Panc1 (cell line): ENCODE measurements around the gene TUBE1. TPM values are rescaled to one million over a fixed set of nuclear protein-coding genes. Genes with fewer than 3 reads are reported as not detected.

Experiments used
- ATAC-seq: fragments of 200-7000 bp; cut with Tn5 transposase; 2 replicates; pipeline ENCODE4 v1.9.1; 2020; ENCODE audit warnings: mild to moderate bottlenecking, moderate library complexity
- BruUV-seq: library from RNA; stranded (reverse); fragments of 400-500 nt; replicated peaks from 2 replicates; lab custom pipeline; 2021; lab: Mats Ljungman, UMichigan
- CTCF ChIA-PET: fragments of 300-600 bp; sonication (Branson Sonifier 250); formaldehyde crosslinking; loops from one replicate; lab custom pipeline; 2022; ENCODE audit warnings: antibody characterized with exemption; lab: Charles Lee
- POLR2A ChIA-PET: fragments of 300-600 bp; sonication (Branson Sonifier 250); formaldehyde crosslinking; loops from one replicate; lab custom pipeline; 2022; ENCODE audit warnings: antibody characterized with exemption; lab: Charles Lee
- DNase-seq: peaks from one replicate; pipeline ENCODE4 v3.0.0-alpha.2; 2010; ENCODE audit warnings: low read depth, low spot score
- H3K27ac ChIP-seq: 2 replicates; pipeline ENCODE4 v1.5.1; 2011; ENCODE audit warnings: mild to moderate bottlenecking, low read length, inconsistent platforms
- H3K27me3 ChIP-seq: fragments of 200-500 bp; sonication (Bioruptor generic); 2 replicates; pipeline ENCODE4 v1.6.0; 2014; ENCODE audit warnings: low read length, inconsistent platforms; ENCODE audit not compliant: control insufficient read depth, insufficient read depth
- H3K36me3 ChIP-seq: fragments of 200-500 bp; sonication (Bioruptor generic); 2 replicates; pipeline ENCODE4 v1.5.1; 2014; ENCODE audit warnings: inconsistent platforms, mild to moderate bottlenecking, low read length, moderate library complexity; ENCODE audit not compliant: control insufficient read depth, insufficient read depth
- H3K4me1 ChIP-seq: 2 replicates; pipeline ENCODE4 v1.5.1; 2011; ENCODE audit warnings: inconsistent platforms, mild to moderate bottlenecking, low read length, moderate library complexity; ENCODE audit not compliant: control insufficient read depth, insufficient read depth
- H3K4me3 ChIP-seq, 2 experiments: 2 replicates each; pipeline ENCODE4 v1.5.1; 2011 to 2012; ENCODE audit warnings: low read depth in 2 of 2, low read length in 2 of 2, mild to moderate bottlenecking in 2 of 2, inconsistent platforms in 1 of 2, moderate library complexity in 1 of 2
- H3K9me3 ChIP-seq: fragments of 200-500 bp; sonication (Bioruptor generic); 2 replicates; pipeline ENCODE4 v1.5.1; 2014; ENCODE audit warnings: low read depth, mild to moderate bottlenecking, inconsistent platforms, low read length, moderate library complexity; ENCODE audit not compliant: control insufficient read depth, insufficient read depth
- CTCF ChIP-seq: fragments of 450-650 bp; IDR thresholded peaks from 2 replicates; pipeline ENCODE4 v1.5.1; 2017; ENCODE audit warnings: mild to moderate bottlenecking
- POLR2AphosphoS5 ChIP-seq: IDR thresholded peaks from 2 replicates; pipeline ENCODE4 v1.6.1; 2012; ENCODE audit warnings: mild to moderate bottlenecking, low read depth, low read length, moderate library complexity
- SIN3A ChIP-seq: IDR thresholded peaks from 2 replicates; pipeline ENCODE4 v1.6.1; 2012; ENCODE audit warnings: low read depth, mild to moderate bottlenecking, low read length, moderate library complexity, borderline replicate concordance; ENCODE audit not compliant: insufficient read depth
- TCF7L2 ChIP-seq: IDR thresholded peaks from 2 replicates; pipeline ENCODE4 v1.6.1; 2011; ENCODE audit warnings: mild to moderate bottlenecking, low read depth, low read length, inconsistent platforms
- in situ Hi-C: cut with HindIII; loops from 2 replicates; pipeline ENCODE4 v1.10.0; 2016; ENCODE audit warnings: low sequenced_read_pairs, low pct_unique_long_range_greater_than_20kb
- intact Hi-C: fragments of 100-400 bp; cut with micrococcal nuclease; formaldehyde crosslinking; loops from one replicate; pipeline ENCODE4 v1.10.0; 2022; ENCODE audit not compliant: unreplicated experiment
- total RNA-seq: library from RNA; stranded (reverse); gene quantifications from one replicate; pipeline ENCODE4 v1.2.1, GENCODE V29; 2021; ENCODE audit not compliant: unreplicated experiment
- TF ChIP-seq, protein P1 (sequence below), 2 experiments: IDR thresholded peaks; 2 replicates each; pipeline ENCODE4 v1.6.1; 2011 to 2012; ENCODE audit warnings: low read depth in 2 of 2, control low read depth in 1 of 2, low read length in 1 of 2, mild to moderate bottlenecking in 1 of 2, moderate library complexity in 1 of 2; ENCODE audit not compliant: insufficient read depth in 1 of 2

The TUBE1 gene
- total RNA-seq, 1 experiment from 2014 or later = 22.3 TPM

DNA sequence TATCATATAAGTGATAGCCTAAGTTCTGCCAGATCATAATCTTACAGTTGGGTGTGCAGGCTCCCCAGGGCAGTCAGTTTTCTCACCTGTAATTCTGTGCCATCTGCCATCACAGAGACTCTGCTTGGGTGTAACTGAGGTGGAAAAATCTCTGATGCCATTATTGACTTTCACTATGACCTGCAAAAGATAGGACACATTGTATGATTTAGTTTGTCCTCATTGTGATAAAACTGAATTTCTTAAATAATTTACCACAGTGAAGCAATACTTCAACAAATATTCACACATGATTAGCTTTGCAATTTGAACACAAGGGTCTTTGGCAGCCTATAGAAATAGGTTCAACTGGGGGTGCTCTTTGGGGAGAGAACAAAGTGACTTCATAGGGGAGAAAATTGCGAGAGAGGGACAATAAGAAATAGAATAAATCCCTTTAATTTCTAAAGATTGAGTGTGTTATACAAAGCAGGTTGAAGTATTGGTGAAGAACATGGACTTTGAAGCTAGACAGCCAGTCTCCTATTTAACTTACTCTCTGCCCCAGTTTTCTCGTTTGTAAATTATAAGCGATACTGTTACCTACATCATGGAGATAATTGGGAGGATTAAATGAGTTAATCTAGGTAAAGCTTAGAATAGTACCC, 27.4 kb upstream of the TUBE1 start:
- Histone ChIP-seq H3K4me3 (no peak overlapping the region), H3K9me3 (no peaks in the 10 kb centered on the region), H3K36me3 (no peaks in the 10 kb centered on the region), H3K27ac (no peak overlapping the region), H3K4me1 (no peaks in the 10 kb centered on the region), H3K27me3 (no peaks in the 10 kb centered on the region)
- intact Hi-C loops = no loop called here
- ChIA-PET CTCF (no interaction called here), POLR2A (no interaction called here)
- no peak for DNase-seq
- in situ Hi-C loops = no loop called here
- TF ChIP-seq, protein P1, sequence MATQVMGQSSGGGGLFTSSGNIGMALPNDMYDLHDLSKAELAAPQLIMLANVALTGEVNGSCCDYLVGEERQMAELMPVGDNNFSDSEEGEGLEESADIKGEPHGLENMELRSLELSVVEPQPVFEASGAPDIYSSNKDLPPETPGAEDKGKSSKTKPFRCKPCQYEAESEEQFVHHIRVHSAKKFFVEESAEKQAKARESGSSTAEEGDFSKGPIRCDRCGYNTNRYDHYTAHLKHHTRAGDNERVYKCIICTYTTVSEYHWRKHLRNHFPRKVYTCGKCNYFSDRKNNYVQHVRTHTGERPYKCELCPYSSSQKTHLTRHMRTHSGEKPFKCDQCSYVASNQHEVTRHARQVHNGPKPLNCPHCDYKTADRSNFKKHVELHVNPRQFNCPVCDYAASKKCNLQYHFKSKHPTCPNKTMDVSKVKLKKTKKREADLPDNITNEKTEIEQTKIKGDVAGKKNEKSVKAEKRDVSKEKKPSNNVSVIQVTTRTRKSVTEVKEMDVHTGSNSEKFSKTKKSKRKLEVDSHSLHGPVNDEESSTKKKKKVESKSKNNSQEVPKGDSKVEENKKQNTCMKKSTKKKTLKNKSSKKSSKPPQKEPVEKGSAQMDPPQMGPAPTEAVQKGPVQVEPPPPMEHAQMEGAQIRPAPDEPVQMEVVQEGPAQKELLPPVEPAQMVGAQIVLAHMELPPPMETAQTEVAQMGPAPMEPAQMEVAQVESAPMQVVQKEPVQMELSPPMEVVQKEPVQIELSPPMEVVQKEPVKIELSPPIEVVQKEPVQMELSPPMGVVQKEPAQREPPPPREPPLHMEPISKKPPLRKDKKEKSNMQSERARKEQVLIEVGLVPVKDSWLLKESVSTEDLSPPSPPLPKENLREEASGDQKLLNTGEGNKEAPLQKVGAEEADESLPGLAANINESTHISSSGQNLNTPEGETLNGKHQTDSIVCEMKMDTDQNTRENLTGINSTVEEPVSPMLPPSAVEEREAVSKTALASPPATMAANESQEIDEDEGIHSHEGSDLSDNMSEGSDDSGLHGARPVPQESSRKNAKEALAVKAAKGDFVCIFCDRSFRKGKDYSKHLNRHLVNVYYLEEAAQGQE (IDR thresholded peaks at IDR 0.05; ENCODE audit: insufficient read depth in 1 of 2, low read depth in 2 of 2, low read length in 1 of 2) = no peak
- TF ChIP-seq TCF7L2 = no peak
- TF ChIP-seq SIN3A = no peak
- TF ChIP-seq POLR2AphosphoS5 = no peak
- TF ChIP-seq CTCF = no peak
- ATAC-seq = no peak
- BruUV-seq = no TSS peak

GRCh38 chr6:112113918-112114317, 26.6 kb upstream of the TUBE1 start:
- no peaks in the 10 kb centered on the region for H3K36me3 ChIP-seq
- ATAC-seq (no peak), DNase-seq (no peak)
- in situ Hi-C loops (no loop called here), intact Hi-C loops (no loop called here)
- no peak for TF ChIP-seq SIN3A
- ChIA-PET CTCF (no interaction called here), POLR2A (no interaction called here)
- H3K9me3 ChIP-seq = no peaks in the 10 kb centered on the region
- H3K27ac ChIP-seq = no peak overlapping the region
- H3K27me3 ChIP-seq = no peaks in the 10 kb centered on the region
- H3K4me3 ChIP-seq = no peak overlapping the region
- H3K4me1 ChIP-seq = no peaks in the 10 kb centered on the region
- BruUV-seq = no TSS peak

DNA sequence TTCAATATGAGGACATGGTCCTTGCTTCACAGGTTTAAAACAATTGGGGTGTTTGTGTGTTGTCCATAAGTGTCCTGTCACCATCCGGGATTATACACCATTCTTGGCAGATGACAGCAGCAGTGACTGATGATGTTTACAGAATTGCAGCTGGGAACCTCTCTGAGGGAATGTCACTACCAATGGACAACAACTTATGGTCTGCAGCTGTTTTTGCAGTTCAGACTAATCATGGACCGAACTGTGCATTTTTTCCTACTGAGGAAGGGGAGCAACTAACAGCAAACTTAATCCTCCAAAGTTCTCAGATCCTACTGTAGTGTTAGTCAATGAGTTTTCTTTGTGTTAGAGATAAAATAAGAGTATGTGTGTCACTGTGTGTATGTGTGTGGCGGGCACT, 26.1 kb upstream of the TUBE1 start:
- intact Hi-C loops = no loop called here
- POLR2A ChIA-PET = no interaction called here

More for the DNA sequence above, 26.1 kb upstream of the TUBE1 start:
- H3K36me3 ChIP-seq = no peaks in the 10 kb centered on the region
- BruUV-seq = no TSS peak
- no peaks in the 10 kb centered on the region for H3K27me3 ChIP-seq
- no peaks in the 10 kb centered on the region for H3K9me3 ChIP-seq
- H3K4me1 ChIP-seq = no peaks in the 10 kb centered on the region
- TF ChIP-seq, protein P1 (IDR thresholded peaks at IDR 0.05; ENCODE audit: insufficient read depth in 1 of 2, low read depth in 2 of 2, low read length in 1 of 2) = no peak
- no peak for TF ChIP-seq CTCF
- no peak for TF ChIP-seq TCF7L2
- TF ChIP-seq POLR2AphosphoS5 = no peak
- in situ Hi-C loops = no loop called here
- H3K27ac ChIP-seq = no peak overlapping the region
- H3K4me3 ChIP-seq = no peak overlapping the region
- ATAC-seq (no peak), DNase-seq (no peak)
- CTCF ChIA-PET = no interaction called here
